Prostate gland (tissue), 2 donors: ENCODE results near the gene RBFOX1. TPM values are rescaled to one million over a fixed set of nuclear protein-coding genes. Genes with fewer than 3 reads are reported as not detected.

ENCODE experiments used
- DNase-seq: peaks from one replicate; pipeline ENCODE4 v3.0.0-alpha.2; 2019; ENCODE audit warnings: low spot score
- H3K27ac ChIP-seq, 2 donors: fragments of 200-600 bp; sonication (generic); 2 replicates each; pipeline ENCODE4 v1.5.1; 2017 to 2019
- H3K27me3 ChIP-seq: fragments of 200-600 bp; sonication (generic); replicated peaks from 2 replicates; pipeline ENCODE4 v1.5.1; 2019; ENCODE audit not compliant: insufficient read depth
- H3K36me3 ChIP-seq, 2 donors: fragments of 200-600 bp; sonication (generic); 1 replicate in 1 of 2; 2 replicates in 1 of 2; pipeline versions ENCODE4 v1.5.1 to v1.8.1; 2017 to 2019
- H3K4me1 ChIP-seq: fragments of 200-600 bp; sonication (generic); replicated peaks from 2 replicates; pipeline ENCODE4 v1.5.1; 2019
- H3K4me3 ChIP-seq, 2 donors: fragments of 200-600 bp; sonication (generic); 2 replicates each; pipeline ENCODE4 v1.5.1; 2017 to 2019
- H3K9me3 ChIP-seq: fragments of 200-600 bp; sonication (generic); 2 replicates; pipeline ENCODE4 v1.5.1; 2017
- CTCF ChIP-seq, 4 experiments: fragments of 200-600 bp in 2 of 4; fragments of 450-650 bp in 2 of 4; sonication (generic) in 2 of 4; IDR thresholded peaks; 1 replicate in 3 of 4; 2 replicates in 1 of 4; pipeline ENCODE4 v1.5.1; 2016 to 2019; ENCODE audit warnings: antibody characterized with exemption in 4 of 4, mild to moderate bottlenecking in 2 of 4, moderate library complexity in 2 of 4
- POLR2A ChIP-seq: fragments of 450-650 bp; IDR thresholded peaks from one replicate; pipeline ENCODE4 v1.6.1; 2016; ENCODE audit warnings: antibody characterized with exemption, mild to moderate bottlenecking
- POLR2AphosphoS5 ChIP-seq: sonication (generic); formaldehyde crosslinking; IDR thresholded peaks from one replicate; pipeline ENCODE4 v1.6.1; 2017; ENCODE audit warnings: antibody characterized with exemption
- WGBS: methylation state at CpG from one replicate; pipeline ENCODE4 v1.1.5; 2018; 5-methylcytosine and 5-hydroxymethylcytosine counted together
- intact Hi-C: fragments of 100-400 bp; cut with DNase I; formaldehyde crosslinking; loops from one replicate; pipeline ENCODE4 v1.14.2; 2022
- total RNA-seq, 2 donors: library from RNA; depleted of rRNA; stranded (reverse); fragments of >200 nt; gene quantifications; one replicate each; pipeline ENCODE4 v1.1.0, GENCODE V29; 2016

Gene RBFOX1
- total RNA-seq, 2 donors from 2014 or later = 1.3 to 1.5 TPM

- TF ChIP-seq CTCF (IDR thresholded peaks at IDR 0.05) (no peak), POLR2AphosphoS5 (no peak), POLR2A (no peak)
- Histone ChIP-seq H3K4me3 (no peak overlapping the region), H3K36me3 (no peaks in the 10 kb centered on the region), H3K9me3 (no peaks in the 10 kb centered on the region), H3K4me1 (no peaks in the 10 kb centered on the region), H3K27ac (no peak overlapping the region), H3K27me3 (no peaks in the 10 kb centered on the region)
- WGBS = 93% methylated on average over 7 of the region's 7 CpGs
- intact Hi-C loops = no loop called here
- no peak for DNase-seq
These were observed 14.0 kb upstream of the RBFOX1 start for GRCh38 chr16:7318686-7319085.

- intact Hi-C loops = no loop called here
- Histone ChIP-seq H3K9me3 (no peaks in the 10 kb centered on the region), H3K36me3 (no peaks in the 10 kb centered on the region), H3K4me3 (no peak overlapping the region), H3K27ac (no peak overlapping the region), H3K27me3 (no peaks in the 10 kb centered on the region), H3K4me1 (no peaks in the 10 kb centered on the region)
- no peak for DNase-seq
- WGBS = 80% methylated on average over 4 of the region's 4 CpGs
- TF ChIP-seq CTCF (IDR thresholded peaks at IDR 0.05) (no peak), POLR2A (no peak), POLR2AphosphoS5 (no peak)
These were observed 13.1 kb upstream of the RBFOX1 start for GRCh38 chr16:7319514-7319913.

- Histone ChIP-seq H3K27me3 (no peaks in the 10 kb centered on the region), H3K27ac (no peak overlapping the region), H3K9me3 (no peaks in the 10 kb centered on the region), H3K36me3 (no peaks in the 10 kb centered on the region), H3K4me3 (no peak overlapping the region), H3K4me1 (no peaks in the 10 kb centered on the region)
- intact Hi-C loops = no loop called here
- DNase-seq = no peak
- whole genome bisulfite sequencing = 36% methylated on average over 1 of the region's 1 CpG
- no peak for TF ChIP-seq POLR2A
- no peak for TF ChIP-seq POLR2AphosphoS5
- TF ChIP-seq CTCF (IDR thresholded peaks at IDR 0.05) = no peak
These were observed 11.0 kb upstream of the RBFOX1 start for GRCh38 chr16:7321661-7322060.

- 54% methylated on average over 3 of the region's 3 CpGs for WGBS
- TF ChIP-seq POLR2AphosphoS5 (no peak), POLR2A (no peak), CTCF (IDR thresholded peaks at IDR 0.05) (no peak)
- H3K4me1 ChIP-seq = no peaks in the 10 kb centered on the region
- intact Hi-C loops = no loop called here
- no peak overlapping the region for H3K4me3 ChIP-seq
- no peaks in the 10 kb centered on the region for H3K9me3 ChIP-seq
- no peak overlapping the region for H3K27ac ChIP-seq
- H3K27me3 ChIP-seq = no peaks in the 10 kb centered on the region
- no peak for DNase-seq
- H3K36me3 ChIP-seq = no peaks in the 10 kb centered on the region
These were observed 8.3 kb upstream of the RBFOX1 start for GRCh38 chr16:7324321-7324720.

GRCh38 chr16:7325834-7326233, 6.8 kb upstream of the RBFOX1 start:
- intact Hi-C loops = no loop called here
- 96% methylated on average over 3 of the region's 3 CpGs for whole genome bisulfite sequencing

More at GRCh38 chr16:7325834-7326233, 6.8 kb upstream of the RBFOX1 start:
- no peaks in the 10 kb centered on the region for H3K27me3 ChIP-seq
- TF ChIP-seq POLR2A (no peak), POLR2AphosphoS5 (no peak), CTCF (IDR thresholded peaks at IDR 0.05) (no peak)
- H3K36me3 ChIP-seq = no peaks in the 10 kb centered on the region
- H3K4me1 ChIP-seq = no peaks in the 10 kb centered on the region
- H3K4me3 ChIP-seq = no peak overlapping the region
- H3K9me3 ChIP-seq = no peaks in the 10 kb centered on the region
- no peak overlapping the region for H3K27ac ChIP-seq
- DNase-seq = no peak
